ENCODE results near the gene PLS1. TPM values are rescaled to one million over a fixed set of nuclear protein-coding genes. Genes with fewer than 3 reads are reported as not detected.
"Not testable (repeated sequence)": the region's sequence is repeated elsewhere in the genome, so short reads cannot be mapped to it uniquely, and the experiment has no call there.

Gene PLS1
- polyA plus RNA-seq, 3 donors, result 0.11 to 7.6 (median 1.2) TPM

GRCh38 chr3:142657033-142657432 lies 60.8 kb downstream of the PLS1 start:
- no peak overlapping the region for H3K27ac ChIP-seq (ENCODE audit: low read depth, low read length)
- 90 to 93% (median 91%) methylated on average over 4 of the region's 4 CpGs for WGBS, 3 donors

- no peak overlapping the region for H3K27ac ChIP-seq (ENCODE audit: low read depth, low read length)
- 70 to 80% (median 72%) methylated on average over 6 of the region's 6 CpGs for WGBS, 3 donors
Measured at GRCh38 chr3:142660383-142660782, 64.2 kb downstream of the PLS1 start.

- H3K27ac ChIP-seq (ENCODE audit: low read depth, low read length), result no peak overlapping the region
Measured at GRCh38 chr3:142660893-142661292, 64.7 kb downstream of the PLS1 start.

- no peak overlapping the region for H3K27ac ChIP-seq (ENCODE audit: low read depth, low read length)
- WGBS, 3 donors, result 19 to 75% (median 73%) methylated on average over 1 of the region's 1 CpG
Measured at GRCh38 chr3:142663865-142664264, 67.7 kb downstream of the PLS1 start.

GRCh38 chr3:142664311-142664710 lies 68.1 kb downstream of the PLS1 start:
- H3K27ac ChIP-seq (ENCODE audit: low read depth, low read length), result no peak overlapping the region
- WGBS, 3 donors, result 24 to 81% (median 51%) methylated on average over 2 of the region's 2 CpGs

GRCh38 chr3:142664819-142665218 lies 68.6 kb downstream of the PLS1 start:
- WGBS, 3 donors, result 76 to 88% (median 78%) methylated on average over 2 of the region's 2 CpGs
- no peak overlapping the region for H3K27ac ChIP-seq (ENCODE audit: low read depth, low read length)

- WGBS, 3 donors, result 58 to 61% (median 60%) methylated on average over 1 of the region's 1 CpG
- H3K27ac ChIP-seq (ENCODE audit: low read depth, low read length), result no peak overlapping the region
Measured at GRCh38 chr3:142670120-142670519, 73.9 kb downstream of the PLS1 start.

- H3K27ac ChIP-seq (ENCODE audit: low read depth, low read length), result no peak overlapping the region
- WGBS, 3 donors, result 73 to 89% (median 77%) methylated on average over 2 of the region's 2 CpGs
Measured at GRCh38 chr3:142676151-142676550, 80.0 kb downstream of the PLS1 start.

- 63 to 90% (median 77%) methylated on average over 2 of the region's 2 CpGs for WGBS, 3 donors
- no peak overlapping the region for H3K27ac ChIP-seq (ENCODE audit: low read depth, low read length)
Measured at GRCh38 chr3:142680710-142681109, 84.5 kb downstream of the PLS1 start.

GRCh38 chr3:142690613-142691012 lies 94.4 kb downstream of the PLS1 start:
- 89 to 97% (median 94%) methylated on average over 2 of the region's 2 CpGs for WGBS, 3 donors
- no peak overlapping the region for H3K27ac ChIP-seq (ENCODE audit: low read depth, low read length)

- H3K27ac ChIP-seq (ENCODE audit: low read depth, low read length), result no peak overlapping the region
- WGBS, 3 donors, result 81 to 90% (median 88%) methylated on average over 2 of the region's 2 CpGs
Measured at GRCh38 chr3:142691527-142691926, 95.3 kb downstream of the PLS1 start.

GRCh38 chr3:142693136-142693853 lies 97.1 kb downstream of the PLS1 start:
- 85 to 89% (median 87%) methylated on average over 7 of the region's 7 CpGs for WGBS, 3 donors
- H3K27ac ChIP-seq (ENCODE audit: low read depth, low read length), result no peak overlapping the region

- 87 to 96% (median 93%) methylated on average over 1 of the region's 1 CpG for WGBS, 3 donors
- no peak overlapping the region for H3K27ac ChIP-seq (ENCODE audit: low read depth, low read length)
Measured at GRCh38 chr3:142694225-142694624, 98.0 kb downstream of the PLS1 start.

- 73 to 79% (median 76%) methylated on average over 2 of the region's 2 CpGs for WGBS, 3 donors
- no peak overlapping the region for H3K27ac ChIP-seq (ENCODE audit: low read depth, low read length)
Measured at GRCh38 chr3:142705198-142705597, 109.0 kb downstream of the PLS1 start.

GRCh38 chr3:142706321-142707127 lies 110.3 kb downstream of the PLS1 start:
- no peak overlapping the region for H3K27ac ChIP-seq (ENCODE audit: low read depth, low read length)
- WGBS, 3 donors, result 76 to 85% (median 77%) methylated on average over 7 of the region's 7 CpGs

- 94 to 98% (median 96%) methylated on average over 5 of the region's 5 CpGs for WGBS, 3 donors
- H3K27ac ChIP-seq (ENCODE audit: low read depth, low read length), result no peak overlapping the region
Measured at GRCh38 chr3:142709207-142709606, 113.0 kb downstream of the PLS1 start.

- not testable (repeated sequence) for H3K27ac ChIP-seq (ENCODE audit: low read depth, low read length)
- 94 to 97% (median 96%) methylated on average over 3 of the region's 3 CpGs for WGBS, 3 donors
Measured at GRCh38 chr3:142714882-142715281, 118.7 kb downstream of the PLS1 start.

- H3K27ac ChIP-seq (ENCODE audit: low read depth, low read length), result no peak overlapping the region
- WGBS, 3 donors, result 86 to 90% (median 88%) methylated on average over 4 of the region's 4 CpGs
Measured at GRCh38 chr3:142716102-142716501, 119.9 kb downstream of the PLS1 start.

- 0 to 1% (median 0%) methylated on average over 10 of the region's 10 CpGs for WGBS, 3 donors
- no peak overlapping the region for H3K27ac ChIP-seq (ENCODE audit: low read depth, low read length)
Measured at GRCh38 chr3:142723665-142723967, 127.4 kb downstream of the PLS1 start.

Measured in adipose tissue (tissue), 3 donors.